PFSK-1 (cell line): Measurements from ENCODE around the gene DEFB132.

Source experiments
- POLR2AphosphoS5 ChIP-seq: IDR thresholded peaks from 2 replicates; pipeline ENCODE4 v1.6.1; 2012; ENCODE audit warnings: low read depth, mild to moderate bottlenecking, control low read depth, low read length, moderate library complexity
- TAF1 ChIP-seq: IDR thresholded peaks from 2 replicates; pipeline ENCODE4 v1.6.1; 2012; ENCODE audit warnings: low read length, control low read depth, borderline replicate concordance; ENCODE audit not compliant: insufficient read depth
- TF ChIP-seq, protein P1 (sequence below), 2 experiments: IDR thresholded peaks; 2 replicates each; pipeline versions ENCODE4 v1.6.1 to v1.8.0; 2011 to 2012; ENCODE audit warnings: low read depth in 2 of 2, low read length in 2 of 2, control low read depth in 1 of 2, inconsistent platforms in 1 of 2, mild to moderate bottlenecking in 1 of 2, moderate library complexity in 1 of 2; ENCODE audit not compliant: insufficient read depth in 1 of 2

DNA sequence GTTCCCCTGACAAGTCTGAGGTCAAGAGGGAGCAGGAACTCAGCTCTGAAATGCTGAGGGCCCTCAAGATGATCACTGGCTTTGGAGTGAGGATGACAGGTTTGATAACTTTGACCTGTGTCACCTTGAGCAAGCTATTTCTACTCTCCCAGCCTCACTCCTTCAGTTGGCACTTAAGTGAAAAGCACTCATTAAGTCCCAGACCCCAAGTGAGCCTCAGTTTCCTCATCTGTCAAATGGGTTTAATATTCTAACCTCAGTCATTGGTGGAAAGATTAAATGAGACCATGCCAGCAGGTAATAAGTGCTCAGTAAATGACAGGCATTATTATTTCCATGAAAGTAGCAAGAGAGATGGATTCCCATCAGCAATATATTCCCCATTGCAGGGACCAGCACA lies 14.0 kb downstream of the DEFB132 start:
- TF ChIP-seq TAF1 = no peak
- TF ChIP-seq, protein P1, sequence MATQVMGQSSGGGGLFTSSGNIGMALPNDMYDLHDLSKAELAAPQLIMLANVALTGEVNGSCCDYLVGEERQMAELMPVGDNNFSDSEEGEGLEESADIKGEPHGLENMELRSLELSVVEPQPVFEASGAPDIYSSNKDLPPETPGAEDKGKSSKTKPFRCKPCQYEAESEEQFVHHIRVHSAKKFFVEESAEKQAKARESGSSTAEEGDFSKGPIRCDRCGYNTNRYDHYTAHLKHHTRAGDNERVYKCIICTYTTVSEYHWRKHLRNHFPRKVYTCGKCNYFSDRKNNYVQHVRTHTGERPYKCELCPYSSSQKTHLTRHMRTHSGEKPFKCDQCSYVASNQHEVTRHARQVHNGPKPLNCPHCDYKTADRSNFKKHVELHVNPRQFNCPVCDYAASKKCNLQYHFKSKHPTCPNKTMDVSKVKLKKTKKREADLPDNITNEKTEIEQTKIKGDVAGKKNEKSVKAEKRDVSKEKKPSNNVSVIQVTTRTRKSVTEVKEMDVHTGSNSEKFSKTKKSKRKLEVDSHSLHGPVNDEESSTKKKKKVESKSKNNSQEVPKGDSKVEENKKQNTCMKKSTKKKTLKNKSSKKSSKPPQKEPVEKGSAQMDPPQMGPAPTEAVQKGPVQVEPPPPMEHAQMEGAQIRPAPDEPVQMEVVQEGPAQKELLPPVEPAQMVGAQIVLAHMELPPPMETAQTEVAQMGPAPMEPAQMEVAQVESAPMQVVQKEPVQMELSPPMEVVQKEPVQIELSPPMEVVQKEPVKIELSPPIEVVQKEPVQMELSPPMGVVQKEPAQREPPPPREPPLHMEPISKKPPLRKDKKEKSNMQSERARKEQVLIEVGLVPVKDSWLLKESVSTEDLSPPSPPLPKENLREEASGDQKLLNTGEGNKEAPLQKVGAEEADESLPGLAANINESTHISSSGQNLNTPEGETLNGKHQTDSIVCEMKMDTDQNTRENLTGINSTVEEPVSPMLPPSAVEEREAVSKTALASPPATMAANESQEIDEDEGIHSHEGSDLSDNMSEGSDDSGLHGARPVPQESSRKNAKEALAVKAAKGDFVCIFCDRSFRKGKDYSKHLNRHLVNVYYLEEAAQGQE (IDR thresholded peaks at IDR 0.05; ENCODE audit: insufficient read depth in 1 of 2, low read depth in 2 of 2, low read length in 2 of 2) = no peak
- TF ChIP-seq POLR2AphosphoS5 = no peak
